Activated CD8-positive, alpha-beta memory T cell treated with anti-CD3 and anti-CD28 coated beads, Interleukin-2, amount 10 ng/mL, durations not matched to agents 7 days and 5 days (primary cell): Measurements from ENCODE around the gene CHD3. TPM values are rescaled to one million over a fixed set of nuclear protein-coding genes. Genes with fewer than 3 reads are reported as not detected.
A peak's percentile ranks its signal among the peaks of the same experiment; 100 is the strongest.

Experiments
- ATAC-seq: fragments of 150-1000 bp; cut with Tn5 transposase; one replicate; pipeline ENCODE4 v1.10.0; 2021; ENCODE audit warnings: moderate library complexity
- CTCF ChIA-PET: fragments of 350-600 bp; sonication (Branson Sonifier 250); formaldehyde crosslinking; loops from one replicate; lab custom pipeline; 2021; ENCODE audit warnings: antibody characterized with exemption; lab: Charles Lee
- DNase-seq: peaks from one replicate; pipeline ENCODE4 v3.0.0-alpha.2; 2020
- H3K27ac Mint-ChIP-seq: one replicate; pipeline ENCODE4 v1.8.0; 2021; ENCODE audit warnings: mild to moderate bottlenecking, mixed read lengths
- H3K27me3 Mint-ChIP-seq: one replicate; pipeline ENCODE4 v1.8.0; 2021; ENCODE audit warnings: mixed read lengths
- H3K36me3 Mint-ChIP-seq: one replicate; pipeline ENCODE4 v1.8.0; 2021; ENCODE audit warnings: mild to moderate bottlenecking, mixed read lengths
- H3K4me1 Mint-ChIP-seq: one replicate; pipeline ENCODE4 v1.8.0; 2021; ENCODE audit warnings: mixed read lengths
- H3K4me3 Mint-ChIP-seq: one replicate; pipeline ENCODE4 v1.8.0; 2021; ENCODE audit warnings: mild to moderate bottlenecking, moderate library complexity, mixed read lengths
- H3K9me3 Mint-ChIP-seq: one replicate; pipeline ENCODE4 v1.8.0; 2022; ENCODE audit warnings: low read depth, mixed read lengths
- total RNA-seq, 2 experiments: library from RNA; stranded (reverse); gene quantifications; one replicate each; pipeline ENCODE4 v1.2.3, GENCODE V29; 2021

Gene CHD3
- total RNA-seq, 2 experiments from 2014 or later = 139 to 147 TPM

DNA sequence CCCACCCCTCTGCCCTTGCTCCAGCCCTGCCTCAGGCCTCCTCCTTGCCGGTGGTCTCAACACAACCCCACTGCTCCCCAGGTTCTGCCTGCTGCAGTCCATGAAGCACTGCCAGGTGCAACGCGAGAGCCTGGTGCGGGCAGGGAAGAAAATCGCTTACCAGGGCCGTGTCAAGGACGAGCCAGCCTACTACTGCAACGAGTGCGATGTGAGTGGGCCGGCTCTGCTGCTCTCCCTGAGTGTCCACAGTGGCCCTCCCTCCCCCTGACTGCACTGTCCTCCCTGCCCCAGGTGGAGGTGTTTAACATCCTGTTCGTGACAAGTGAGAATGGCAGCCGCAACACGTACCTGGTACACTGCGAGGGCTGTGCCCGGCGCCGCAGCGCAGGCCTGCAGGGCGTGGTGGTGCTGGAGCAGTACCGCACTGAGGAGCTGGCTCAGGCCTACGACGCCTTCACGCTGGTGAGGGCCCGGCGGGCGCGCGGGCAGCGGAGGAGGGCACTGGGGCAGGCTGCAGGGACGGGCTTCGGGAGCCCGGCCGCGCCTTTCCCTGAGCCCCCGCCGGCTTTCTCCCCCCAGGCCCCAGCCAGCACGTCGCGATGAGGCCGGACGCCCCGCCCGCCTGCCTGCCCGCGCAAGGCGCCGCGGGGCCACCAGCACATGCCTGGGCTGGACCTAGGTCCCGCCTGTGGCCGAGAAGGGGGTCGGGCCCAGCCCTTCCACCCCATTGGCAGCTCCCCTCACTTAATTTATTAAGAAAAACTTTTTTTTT is 35.5 kb upstream of the CHD3 start:
- no peaks in the 10 kb centered on the region for H3K27me3 Mint-ChIP-seq
- H3K27ac Mint-ChIP-seq = no peak overlapping the region
- H3K4me1 Mint-ChIP-seq = peaks cover 48% of the 10 kb centered on the region
- peaks cover 2% of the 10 kb centered on the region for H3K36me3 Mint-ChIP-seq
- DNase-seq (peak; percentile 40), ATAC-seq (no peak)
- CTCF ChIA-PET = interaction anchor here (0.6 to 1.0 kb wide), 3 partner anchors 17 to 28 kb away, joined by 3 to 4 read pairs (median 3); no protein-coding TSS in a partner anchor
- H3K9me3 Mint-ChIP-seq = no peaks in the 10 kb centered on the region
- H3K4me3 Mint-ChIP-seq = no peak overlapping the region

- DNase-seq = no peak
- H3K4me1 Mint-ChIP-seq = peaks cover 45% of the 10 kb centered on the region
- no peaks in the 10 kb centered on the region for H3K9me3 Mint-ChIP-seq
- no peak for ATAC-seq
- peaks cover 2% of the 10 kb centered on the region for H3K36me3 Mint-ChIP-seq
- CTCF ChIA-PET = interaction anchor here (0.6 to 1.0 kb wide), 3 partner anchors 16 to 29 kb away, joined by 3 to 4 read pairs (median 3); no protein-coding TSS in a partner anchor
- H3K27ac Mint-ChIP-seq = no peak overlapping the region
- no peaks in the 10 kb centered on the region for H3K27me3 Mint-ChIP-seq
- no peak overlapping the region for H3K4me3 Mint-ChIP-seq
Measured at GRCh38 chr17:7853691-7854038, 34.9 kb upstream of the CHD3 start.

- CTCF ChIA-PET = interaction anchor here (1.0 kb wide), 2 partner anchors 20 to 29 kb away, joined by 3 to 4 read pairs; no protein-coding TSS in a partner anchor
- H3K27ac Mint-ChIP-seq = no peak overlapping the region
- peaks cover 2% of the 10 kb centered on the region for H3K36me3 Mint-ChIP-seq
- H3K4me3 Mint-ChIP-seq = no peak overlapping the region
- H3K27me3 Mint-ChIP-seq = no peaks in the 10 kb centered on the region
- DNase-seq (no peak), ATAC-seq (no peak)
- no peaks in the 10 kb centered on the region for H3K9me3 Mint-ChIP-seq
- H3K4me1 Mint-ChIP-seq = peaks cover 44% of the 10 kb centered on the region
Measured at GRCh38 chr17:7854078-7854777, 34.4 kb upstream of the CHD3 start.

GRCh38 chr17:7854851-7855659 is 33.5 kb upstream of the CHD3 start, which contains the start of gene TMEM88:
Gene TMEM88 (plus strand): TSS chr17:7855066. CDS start chr17:7855075, 9 bp downstream.
- DNase-seq (no peak), ATAC-seq (no peak)
- no peaks in the 10 kb centered on the region for H3K9me3 Mint-ChIP-seq
- H3K27ac Mint-ChIP-seq = no peak within 1 kb of the TSS
- H3K4me1 Mint-ChIP-seq = peaks cover 38% of the 10 kb centered on the region
- H3K27me3 Mint-ChIP-seq = no peaks in the 10 kb centered on the region
- CTCF ChIA-PET = interaction anchor here (1.0 kb wide), 1 partner anchor 21 kb away, joined by 4 read pairs; the partner anchor contains the start of gene KDM6B
- H3K4me3 Mint-ChIP-seq = no peak within 1 kb of the TSS
- peaks cover 2% of the 10 kb centered on the region for H3K36me3 Mint-ChIP-seq

GRCh38 chr17:7855660-7856010 is 33.0 kb upstream of the CHD3 start:
- ATAC-seq (no peak), DNase-seq (no peak)
- H3K4me3 Mint-ChIP-seq = no peak overlapping the region
- H3K36me3 Mint-ChIP-seq = peaks cover 2% of the 10 kb centered on the region
- H3K27me3 Mint-ChIP-seq = no peaks in the 10 kb centered on the region
- CTCF ChIA-PET = interaction anchor here (0.6 to 2.2 kb wide), 5 partner anchors 21 to 470 kb away, joined by 3 to 41 read pairs (median 4); partner anchors contain the start of gene KDM6B
- no peaks in the 10 kb centered on the region for H3K9me3 Mint-ChIP-seq
- H3K27ac Mint-ChIP-seq = no peak overlapping the region
- H3K4me1 Mint-ChIP-seq = peaks cover 32% of the 10 kb centered on the region

DNA sequence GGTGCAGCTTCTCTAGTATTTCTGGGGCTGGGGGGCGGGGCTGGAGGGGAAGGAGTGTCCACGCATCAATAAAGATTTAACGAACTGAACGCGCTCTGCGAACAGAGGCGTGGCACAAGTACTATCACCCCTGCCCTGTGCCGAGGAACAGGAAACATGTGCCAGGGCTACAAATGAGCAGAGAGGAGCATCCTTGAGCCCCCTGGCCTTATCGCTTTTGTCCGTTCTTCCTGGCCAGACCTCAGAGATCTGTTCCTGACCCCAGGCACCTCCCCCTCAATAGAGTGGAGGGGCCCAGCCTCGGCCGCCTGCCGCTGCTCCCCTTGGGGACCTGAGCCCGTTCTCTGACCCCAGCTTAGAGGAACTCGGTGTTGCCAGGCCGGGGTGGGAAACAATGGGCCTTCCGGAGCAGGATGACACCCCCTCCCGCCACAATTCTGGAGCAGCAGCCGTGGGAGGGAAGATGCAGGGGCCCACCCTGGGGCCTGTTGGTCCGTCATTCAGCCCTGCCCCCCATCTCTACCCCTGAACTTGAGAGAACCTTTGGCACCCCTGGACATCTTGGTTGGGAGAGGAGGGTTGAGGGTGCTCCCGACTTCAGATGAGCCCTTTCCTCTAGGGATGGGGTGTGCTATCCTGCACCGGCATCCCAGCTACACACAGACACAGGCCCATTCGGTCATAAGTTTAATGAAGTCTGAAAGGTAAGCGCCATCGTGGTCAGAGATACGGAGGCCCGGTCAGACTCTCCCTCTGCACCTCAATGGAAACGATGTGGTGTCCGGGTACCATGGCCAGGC is 32.4 kb upstream of the CHD3 start:
- Mint-ChIP-seq H3K9me3 (no peaks in the 10 kb centered on the region), H3K36me3 (peaks cover 2% of the 10 kb centered on the region)
- CTCF ChIA-PET = interaction anchor here (0.6 to 2.2 kb wide), 23 partner anchors 9 to 470 kb away, joined by 3 to 41 read pairs (median 7); partner anchors contain the start of genes ALOXE3, CNTROB, KDM6B and RNF227

GRCh38 chr17:7856811-7857712 is 31.5 kb upstream of the CHD3 start, which contains the start of gene NAA38:
Gene NAA38 (minus strand): TSS chr17:7857559. CDS start chr17:7857463, 96 bp downstream.
- CTCF ChIA-PET = interaction anchor here (0.6 to 2.2 kb wide), 30 partner anchors 8 to 262 kb away, joined by 3 to 41 read pairs (median 5); partner anchors contain the start of genes ALOXE3, CNTROB, RNF227 and TP53
- no peak within 1 kb of the TSS for H3K4me3 Mint-ChIP-seq
- H3K27ac Mint-ChIP-seq = no peak within 1 kb of the TSS
- peaks cover 2% of the 10 kb centered on the region for H3K36me3 Mint-ChIP-seq
- H3K4me1 Mint-ChIP-seq = peaks cover 19% of the 10 kb centered on the region
- H3K9me3 Mint-ChIP-seq = no peaks in the 10 kb centered on the region
- ATAC-seq (peak; percentile 88), DNase-seq (peak; percentile 99)
- H3K27me3 Mint-ChIP-seq = no peaks in the 10 kb centered on the region

More for the DNA sequence above, 32.4 kb upstream of the CHD3 start:
- H3K4me1 Mint-ChIP-seq = peaks cover 26% of the 10 kb centered on the region
- no peak for ATAC-seq
- H3K27ac Mint-ChIP-seq = no peak overlapping the region
- no peak for DNase-seq
- H3K4me3 Mint-ChIP-seq = no peak overlapping the region
- no peaks in the 10 kb centered on the region for H3K27me3 Mint-ChIP-seq

DNA sequence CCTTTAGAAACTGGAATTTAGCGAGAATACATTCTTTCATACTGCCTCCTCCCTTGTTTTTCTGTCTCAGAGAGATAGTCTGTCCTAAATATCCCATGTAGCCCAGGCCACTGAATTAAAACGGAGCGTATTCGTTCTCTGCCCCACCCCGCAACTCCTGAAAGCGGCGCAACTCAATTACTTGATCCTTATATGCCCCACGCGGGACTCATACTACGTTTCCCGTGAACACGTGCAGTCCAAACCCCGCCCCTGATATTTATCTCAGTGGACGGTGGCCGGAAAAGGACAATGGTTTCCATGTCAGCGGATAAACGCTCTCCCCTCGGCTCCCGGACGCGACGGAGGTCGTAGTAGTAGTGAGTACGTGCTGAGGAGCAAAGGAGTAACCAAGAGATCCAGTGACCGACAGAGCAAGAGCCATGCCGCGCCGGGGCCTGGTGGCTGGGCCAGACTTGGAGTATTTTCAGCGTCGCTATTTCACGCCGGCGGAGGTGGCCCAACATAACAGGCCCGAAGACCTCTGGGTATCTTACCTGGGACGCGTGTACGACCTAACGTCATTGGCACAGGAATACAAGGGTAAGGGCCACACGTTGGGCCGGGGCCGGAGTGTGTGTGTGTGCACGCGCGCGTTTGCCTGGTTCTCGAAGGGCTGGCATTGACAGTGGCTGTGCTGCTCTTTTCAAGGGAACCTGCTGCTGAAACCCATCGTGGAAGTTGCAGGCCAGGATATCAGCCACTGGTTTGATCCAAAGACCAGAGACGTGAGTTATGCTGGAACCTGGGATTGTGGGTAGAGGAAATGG is 30.7 kb upstream of the CHD3 start, which contains the start of gene CYB5D1:
CYB5D1 (plus strand) TSS at position 291 of the 809 bp plus-strand sequence; CDS start at position 423, 132 bp downstream.
- DNase-seq (peak; percentile 95), ATAC-seq (peak; percentile 59)
- H3K4me3 Mint-ChIP-seq = no peak within 1 kb of the TSS
- CTCF ChIA-PET = interaction anchor here (0.6 to 2.2 kb wide), 28 partner anchors 8 to 261 kb away, joined by 3 to 41 read pairs (median 5); partner anchors contain the start of genes ALOXE3, CNTROB, RNF227 and TRAPPC1
- H3K36me3 Mint-ChIP-seq = peaks cover 2% of the 10 kb centered on the region
- H3K9me3 Mint-ChIP-seq = no peaks in the 10 kb centered on the region
- H3K4me1 Mint-ChIP-seq = peaks cover 11% of the 10 kb centered on the region
- H3K27ac Mint-ChIP-seq = no peak within 1 kb of the TSS
- no peaks in the 10 kb centered on the region for H3K27me3 Mint-ChIP-seq

GRCh38 chr17:7858522-7858810 is 30.1 kb upstream of the CHD3 start:
- DNase-seq (peak; percentile 64), ATAC-seq (no peak)
- Mint-ChIP-seq H3K4me3 (no peak overlapping the region), H3K4me1 (peaks cover 11% of the 10 kb centered on the region), H3K27ac (no peak overlapping the region), H3K27me3 (no peaks in the 10 kb centered on the region), H3K36me3 (peaks cover 2% of the 10 kb centered on the region), H3K9me3 (no peaks in the 10 kb centered on the region)
- CTCF ChIA-PET = interaction anchor here (0.6 to 5.2 kb wide), 5 partner anchors 9 to 183 kb away, joined by 3 to 37 read pairs (median 4); partner anchors contain the start of gene TRAPPC1

- no peak overlapping the region for H3K27ac Mint-ChIP-seq
- no peaks in the 10 kb centered on the region for H3K36me3 Mint-ChIP-seq
Measured at GRCh38 chr17:7859028-7859427, 29.6 kb upstream of the CHD3 start.

More at GRCh38 chr17:7859028-7859427, 29.6 kb upstream of the CHD3 start:
- Mint-ChIP-seq H3K4me1 (peaks cover 11% of the 10 kb centered on the region), H3K9me3 (no peaks in the 10 kb centered on the region), H3K27me3 (no peaks in the 10 kb centered on the region), H3K4me3 (no peak overlapping the region)
- CTCF ChIA-PET = interaction anchor here (0.6 to 6.7 kb wide), 8 partner anchors 9 to 183 kb away, joined by 3 to 107 read pairs (median 4); partner anchors contain the start of gene TRAPPC1
- DNase-seq (no peak), ATAC-seq (no peak)
